ENCODE data around the gene SYP.
"Not testable (repeated sequence)": the region's sequence is repeated elsewhere in the genome, so short reads cannot be mapped to it uniquely, and the experiment has no call there.

Gene SYP

GRCh38 chrX:49147282-49147681, 52.7 kb downstream of the SYP start:
- no peak for FAIRE-seq
- no peak for DNase-seq (ENCODE audit: insufficient read length)

GRCh38 chrX:49143154-49143553, 56.8 kb downstream of the SYP start:
- not testable (repeated sequence) for DNase-seq (ENCODE audit: insufficient read length); FAIRE-seq

More at GRCh38 chrX:49147282-49147681, 52.7 kb downstream of the SYP start:
- no peak for TF ChIP-seq POLR2AphosphoS5 (IDR thresholded peaks at IDR 0.05; ENCODE audit: low read depth, low read length)
- TF ChIP-seq POLR2A (IDR thresholded peaks at IDR 0.05; ENCODE audit: low read depth, low read length) = no peak
- no peak for TF ChIP-seq TAF1 (IDR thresholded peaks at IDR 0.05; ENCODE audit: borderline replicate concordance, low read depth, low read length)

- FAIRE-seq; DNase-seq (ENCODE audit: insufficient read length): not testable (repeated sequence)
Observed at GRCh38 chrX:49142264-49142663, 57.7 kb downstream of the SYP start.

GRCh38 chrX:49139713-49140112, 60.3 kb downstream of the SYP start:
- FAIRE-seq (no peak), DNase-seq (ENCODE audit: insufficient read length) (no peak)
- TF ChIP-seq POLR2A (IDR thresholded peaks at IDR 0.05; ENCODE audit: low read depth, low read length) (no peak), POLR2AphosphoS5 (IDR thresholded peaks at IDR 0.05; ENCODE audit: low read depth, low read length) (no peak), TAF1 (IDR thresholded peaks at IDR 0.05; ENCODE audit: borderline replicate concordance, low read depth, low read length) (no peak)
